ENCODE measurements around the gene CCNQ. TPM values are rescaled to one million over a fixed set of nuclear protein-coding genes. Genes with fewer than 3 reads are reported as not detected.
A peak's percentile ranks its signal among the peaks of the same experiment; 100 is the strongest.

Gene CCNQ
- total RNA-seq, 1 donor from 2014 or later = 18.2 TPM

DNA sequence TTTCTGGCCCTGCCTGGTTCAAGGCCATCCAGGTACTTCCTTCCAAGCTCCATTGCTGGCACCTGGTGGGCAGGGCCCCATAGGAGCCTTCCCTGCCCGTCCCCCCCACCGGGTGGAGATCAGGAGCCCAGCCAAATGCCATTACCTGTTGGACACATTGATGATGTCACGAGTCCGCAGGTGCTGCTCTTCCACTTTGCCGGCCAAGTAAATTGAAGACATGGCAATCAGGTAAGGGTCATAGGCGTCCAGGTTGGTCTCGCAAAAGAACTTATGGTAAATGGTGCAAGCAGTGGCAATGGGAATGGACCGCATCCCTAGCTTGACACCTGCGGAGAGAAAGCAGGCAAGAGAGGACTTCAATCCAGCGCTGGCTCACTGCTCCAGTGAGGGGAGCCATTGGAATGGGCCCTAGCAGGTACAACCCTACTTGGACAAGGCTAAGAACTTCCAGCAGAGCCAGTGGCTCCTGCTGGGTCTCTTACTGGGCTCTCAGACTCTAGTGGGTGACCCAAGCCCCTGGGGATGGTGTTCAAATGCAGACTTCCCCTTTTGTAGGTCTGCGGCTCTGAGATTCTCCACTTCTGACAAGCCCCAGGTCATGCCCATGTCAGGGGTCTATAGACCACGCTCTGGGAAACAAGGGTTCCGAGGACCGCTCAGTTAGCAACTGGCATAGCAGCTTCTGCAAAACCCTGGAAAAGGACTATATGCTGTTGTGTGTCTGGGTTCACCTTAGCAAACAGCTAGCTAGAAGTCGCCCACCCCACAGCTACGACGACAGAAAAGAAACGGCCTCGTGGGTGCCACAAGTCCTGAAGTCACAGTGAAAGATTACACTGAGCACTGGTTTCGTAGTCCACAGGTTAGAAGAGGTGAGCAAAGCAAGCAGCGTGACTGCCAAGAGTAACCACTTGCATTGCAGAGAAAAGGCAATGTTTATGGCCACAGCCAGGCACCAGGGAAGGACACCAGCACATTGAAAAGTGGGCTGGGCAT, 2.8 kb downstream of the CCNQ start:
- ATAC-seq = no peak

DNA sequence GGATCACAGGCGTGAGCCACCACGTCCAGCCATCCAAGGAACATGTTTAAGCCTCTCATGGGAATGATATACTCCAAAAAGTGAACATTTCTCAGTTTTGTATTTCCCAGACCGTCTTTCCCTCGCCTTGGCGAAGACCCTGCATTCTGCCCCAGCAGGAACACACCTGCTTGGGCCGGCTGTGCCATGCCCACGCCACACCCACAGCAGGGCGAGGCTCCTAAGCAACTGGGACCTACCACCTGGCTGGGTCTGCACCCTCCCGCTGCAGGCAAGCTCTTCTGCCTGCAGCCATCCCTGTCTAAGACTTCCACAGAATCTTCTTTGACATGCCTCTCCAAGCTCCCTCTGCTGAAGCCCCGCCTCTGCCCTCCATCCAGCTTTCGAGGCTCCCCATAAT, 3.6 kb downstream of the CCNQ start:
- ATAC-seq = no peak

DNA sequence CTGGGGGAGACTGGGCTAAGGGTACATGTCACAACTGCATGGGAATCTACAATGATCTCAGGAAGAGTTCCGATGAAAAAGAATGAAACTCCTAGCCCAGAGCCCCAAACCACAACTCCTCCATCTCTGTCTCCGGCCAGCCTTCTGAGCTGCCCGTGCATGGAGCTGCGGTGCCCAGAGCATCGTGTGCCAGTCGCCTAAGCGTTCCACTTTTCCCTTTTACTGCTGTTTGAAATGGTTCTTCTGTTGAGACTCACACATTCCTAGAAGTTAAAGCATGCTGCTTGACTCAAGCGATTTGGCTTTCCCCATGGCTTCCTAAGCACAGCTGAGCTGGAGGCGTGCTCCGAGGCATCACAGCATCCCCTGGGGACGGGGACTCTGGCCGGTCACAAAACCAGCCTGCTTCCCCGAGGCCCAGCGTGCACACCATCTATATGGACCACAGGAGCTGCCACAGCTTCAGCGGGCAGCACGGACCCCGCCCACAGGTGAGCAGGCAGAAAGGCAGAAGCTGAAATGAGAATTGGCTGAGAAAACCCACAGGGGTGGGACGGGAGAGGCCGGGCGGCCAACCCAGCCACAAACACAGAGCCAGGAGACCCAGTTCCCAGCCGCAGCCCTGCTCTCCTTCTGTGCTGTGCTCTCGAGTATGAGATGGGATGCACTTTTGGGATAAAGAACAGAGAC, 5.0 kb downstream of the CCNQ start:
- no peak for ATAC-seq

DNA sequence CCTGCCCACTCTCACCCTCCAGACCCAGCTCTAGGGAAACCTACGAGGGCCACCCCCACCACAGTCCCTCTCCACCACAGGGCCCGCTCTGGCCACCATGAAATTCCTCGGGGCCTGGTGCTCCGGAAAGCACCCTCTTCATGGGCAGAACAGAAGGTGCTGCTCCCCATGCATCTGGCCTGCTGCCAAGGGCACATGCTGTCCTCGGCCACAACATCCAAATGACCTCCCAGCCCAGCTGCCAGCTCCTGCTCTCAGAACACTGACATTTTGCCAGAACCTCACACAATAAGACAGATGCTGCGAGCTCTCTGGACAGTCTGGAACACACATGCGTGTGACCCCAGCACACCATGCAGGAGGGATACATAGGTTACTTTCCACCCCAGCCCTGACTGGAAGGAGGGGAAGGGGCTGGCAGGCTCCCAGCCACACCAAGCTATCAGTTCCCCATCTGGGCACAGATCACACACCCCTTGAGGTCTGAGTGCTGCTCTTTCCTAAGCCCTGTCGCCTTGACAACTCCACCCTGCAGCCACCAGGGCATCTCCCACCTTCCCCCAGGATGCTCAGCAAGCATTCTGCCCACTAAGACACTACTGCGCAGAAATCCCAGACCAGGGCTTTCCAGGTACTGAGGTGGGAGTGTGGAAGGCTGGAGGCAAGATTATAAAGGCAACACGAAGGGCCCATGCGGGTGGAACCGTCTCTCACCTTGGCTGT, 5.8 kb downstream of the CCNQ start:
- no peak for ATAC-seq

DNA sequence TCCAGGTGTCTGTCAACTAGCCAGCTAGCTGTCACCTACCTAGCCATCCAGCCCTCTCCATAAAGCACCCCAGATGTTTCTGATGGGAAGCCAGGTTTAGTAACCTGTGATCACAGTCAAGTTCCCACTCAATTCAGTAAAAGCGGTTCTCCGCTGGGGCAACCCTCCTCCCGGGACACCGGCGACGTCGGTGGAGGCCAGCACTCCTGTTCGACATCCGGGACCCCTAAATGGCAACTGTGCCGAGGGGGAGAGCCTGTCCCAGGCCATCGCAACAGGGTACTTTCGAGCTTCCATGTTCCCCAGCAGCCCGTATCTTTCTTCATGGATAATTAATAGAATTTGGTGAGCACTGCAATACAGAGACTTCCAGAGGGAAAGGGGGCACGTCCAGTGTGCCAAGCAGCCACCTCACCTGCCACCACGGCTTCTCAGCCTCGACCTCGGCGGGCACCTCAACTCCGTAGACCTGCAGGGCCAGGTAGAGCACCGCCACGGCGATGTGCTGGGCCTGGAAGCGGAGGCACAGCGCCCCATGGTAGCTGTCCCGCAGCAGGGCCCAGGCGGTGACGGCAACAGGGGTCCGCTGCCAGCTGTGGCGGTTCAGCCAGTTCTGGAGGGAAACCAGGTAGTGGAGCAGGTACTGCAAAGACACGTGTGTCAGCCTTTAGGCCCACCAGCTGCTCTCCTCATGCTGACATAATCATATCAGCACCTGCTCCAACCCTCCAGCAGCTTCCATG, 6.7 kb downstream of the CCNQ start:
- ATAC-seq = no peak

GRCh38 chrX:153590961-153591956, 7.7 kb downstream of the CCNQ start:
- ATAC-seq = no peak

- no peak for ATAC-seq
Measured at GRCh38 chrX:153588782-153589446, 10.0 kb downstream of the CCNQ start.

GRCh38 chrX:153588021-153588781, 10.7 kb downstream of the CCNQ start:
- no peak for ATAC-seq

GRCh38 chrX:153587342-153587741, 11.6 kb downstream of the CCNQ start:
- ATAC-seq = no peak

DNA sequence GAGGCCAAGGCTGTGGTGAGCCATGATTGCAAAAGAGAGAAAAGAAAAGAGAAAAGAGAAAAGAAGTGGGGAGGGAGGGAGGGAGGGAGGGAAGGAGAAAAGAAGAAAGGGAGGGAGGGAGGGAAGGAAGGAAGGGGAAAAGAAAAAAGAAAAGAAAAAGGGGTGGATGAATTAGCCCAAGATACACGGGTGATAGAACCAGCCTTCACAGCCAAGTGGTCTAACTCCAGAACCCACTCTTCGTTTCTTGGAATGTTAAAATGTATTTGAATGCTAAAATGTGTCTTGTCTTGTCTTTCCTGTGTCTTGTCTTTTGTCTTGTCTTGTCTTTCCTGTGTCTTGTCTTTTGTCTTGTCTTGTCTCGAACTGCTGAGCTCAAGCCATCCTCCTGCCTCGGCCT, 13.1 kb downstream of the CCNQ start:
- ATAC-seq = no peak

- no peak for ATAC-seq
Measured at GRCh38 chrX:153583433-153583832, 15.5 kb downstream of the CCNQ start.

- peak; percentile 60 for ATAC-seq
Measured at GRCh38 chrX:153582896-153583295, 16.0 kb downstream of the CCNQ start.

DNA sequence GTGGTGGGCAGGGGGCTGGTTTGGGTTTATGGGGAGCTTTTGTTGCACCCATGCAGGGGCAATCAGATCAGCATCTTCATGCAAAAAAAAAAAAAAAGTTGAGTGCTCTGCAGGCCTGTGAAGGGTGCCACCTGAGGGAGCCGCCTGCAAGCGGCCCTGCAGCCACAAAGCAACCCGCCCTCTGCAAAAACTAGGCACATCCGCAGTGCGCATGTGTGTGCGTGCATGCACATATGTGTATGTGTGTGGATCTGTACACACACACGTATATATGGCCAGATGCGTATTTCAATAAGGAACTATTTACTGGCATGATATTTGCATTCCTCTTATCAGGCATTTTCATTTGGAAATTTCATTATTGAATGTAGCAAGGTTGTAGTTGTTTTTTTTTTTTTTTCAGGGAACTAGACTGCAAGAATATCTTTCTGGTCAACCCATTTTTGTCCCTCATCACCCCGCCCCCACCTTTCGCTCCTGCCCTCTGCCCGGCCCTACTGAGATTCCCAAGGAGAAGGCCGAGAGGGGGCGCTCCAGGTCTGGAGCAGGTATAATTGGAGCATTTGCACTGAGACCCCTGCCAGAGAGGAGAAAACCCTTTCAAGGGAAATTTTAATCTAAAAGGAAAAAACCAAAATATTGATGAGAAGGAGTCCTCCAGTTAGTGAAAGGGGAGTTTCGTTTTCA, 18.1 kb downstream of the CCNQ start:
- ATAC-seq = no peak

DNA sequence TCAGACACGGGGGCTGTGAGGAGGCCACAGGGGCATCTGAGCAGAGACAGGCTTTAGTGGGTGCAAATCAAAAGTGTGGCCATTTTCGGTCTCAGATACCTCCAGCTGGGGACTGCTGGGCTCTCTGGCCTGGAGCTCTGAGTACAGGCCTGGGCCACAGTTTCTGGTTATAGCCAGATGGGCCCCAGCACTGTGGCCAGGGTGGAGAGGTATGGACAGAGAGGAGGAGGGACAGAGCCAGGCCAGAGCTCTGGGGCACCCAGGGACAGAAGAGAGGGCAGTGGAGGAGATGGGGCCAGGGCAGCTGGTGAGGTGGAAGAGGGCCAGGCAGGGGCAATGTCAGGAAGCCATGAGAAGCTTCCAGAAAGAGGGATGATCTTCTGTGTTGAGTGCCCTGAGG, 20.1 kb downstream of the CCNQ start:
- ATAC-seq = no peak

DNA sequence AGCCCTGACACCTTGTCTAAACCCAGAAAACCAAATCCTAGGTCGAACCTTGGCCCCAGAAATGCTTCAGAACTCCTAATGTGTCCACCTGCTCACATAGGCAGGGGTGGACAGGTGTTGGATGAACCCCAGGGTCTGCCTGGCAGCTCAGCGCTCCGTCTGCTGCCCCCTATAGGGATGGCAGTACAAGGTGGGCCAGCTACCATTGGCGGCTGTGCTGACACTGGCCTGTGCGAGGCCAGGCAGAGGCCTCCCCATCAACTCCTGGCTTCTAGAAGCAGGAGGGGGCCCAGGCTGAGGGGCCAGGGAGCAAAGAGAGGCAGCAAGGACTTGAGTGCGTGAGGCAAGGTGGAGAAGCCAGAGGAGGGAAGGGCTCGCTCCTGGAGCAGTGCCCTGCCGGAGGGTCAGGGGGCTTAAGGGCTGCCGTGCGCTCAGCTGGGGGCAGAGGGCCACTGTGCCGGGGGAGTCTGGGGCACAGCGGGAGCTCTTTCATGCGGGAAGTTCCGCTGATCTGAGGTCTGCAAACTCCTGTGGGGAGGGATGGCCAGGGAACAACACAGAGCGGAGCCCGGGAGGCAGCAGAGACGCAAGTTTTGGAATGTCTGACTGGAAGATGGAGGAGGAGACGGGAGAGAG, 20.6 kb downstream of the CCNQ start:
- ATAC-seq = no peak

- no peak for ATAC-seq
Measured at GRCh38 chrX:153576961-153577360, 22.0 kb downstream of the CCNQ start.

DNA sequence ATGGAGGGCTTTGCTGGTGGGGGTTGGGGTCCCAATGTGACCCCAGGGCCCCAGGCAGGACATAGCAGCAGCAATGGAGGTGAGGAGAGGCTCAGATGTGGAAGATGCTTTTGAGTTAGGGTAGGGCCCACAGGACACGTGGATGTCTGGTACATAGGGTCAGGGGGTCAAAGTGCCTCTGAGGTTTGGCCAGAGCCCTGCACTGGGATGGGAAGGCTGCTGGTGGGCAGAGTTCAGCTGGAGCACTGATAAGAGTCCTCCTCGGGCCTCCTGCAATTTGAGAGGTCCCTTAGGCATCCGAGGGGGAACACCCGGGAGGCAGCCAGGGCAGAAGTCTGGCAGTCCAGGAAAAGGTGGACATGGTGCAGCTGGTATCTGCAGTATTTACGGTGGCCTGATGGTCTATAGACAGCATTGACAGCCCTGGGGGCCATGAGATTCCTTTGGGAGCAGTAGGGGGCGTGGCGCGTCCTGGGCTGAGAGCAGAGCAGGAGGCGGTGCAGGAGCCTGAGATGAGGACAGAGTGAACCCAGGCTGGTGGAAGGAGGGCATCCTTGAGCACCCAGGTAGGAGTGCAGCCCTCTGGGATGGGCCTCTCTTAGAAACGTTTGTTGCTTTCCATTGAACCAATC, 22.6 kb downstream of the CCNQ start:
- no peak for ATAC-seq

DNA sequence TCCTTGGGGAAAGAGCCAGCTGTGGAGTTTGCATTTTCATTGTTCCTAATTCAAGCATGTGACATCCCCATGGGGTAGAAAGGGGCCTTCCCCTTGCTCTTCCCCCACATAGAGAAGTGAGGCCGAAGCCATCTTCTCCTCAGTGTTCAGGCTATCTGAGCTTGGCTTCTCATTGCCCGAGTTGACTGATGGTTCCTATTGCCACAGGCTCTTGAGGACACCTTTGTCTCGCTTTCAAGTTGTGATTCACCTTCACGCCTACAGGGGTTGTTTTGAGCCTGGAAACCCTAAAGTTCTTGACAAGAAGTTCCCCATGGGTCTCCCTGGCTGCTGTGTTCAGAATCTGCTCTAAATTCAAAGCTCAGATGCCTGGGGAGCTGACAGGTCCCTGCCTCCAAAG, 25.0 kb downstream of the CCNQ start:
- no peak for ATAC-seq

Data from esophagus mucosa (tissue), 1 donor.